HuH-7 (cell line): ENCODE data around the gene RBL1.
"Not testable (repeated sequence)": the region's sequence is repeated elsewhere in the genome, so short reads cannot be mapped to it uniquely, and the experiment has no call there.

Experiments used
- DNase-seq: peaks from one replicate; pipeline ENCODE4 v3.0.0; 2011; ENCODE audit warnings: low spot score

The RBL1 gene

DNA sequence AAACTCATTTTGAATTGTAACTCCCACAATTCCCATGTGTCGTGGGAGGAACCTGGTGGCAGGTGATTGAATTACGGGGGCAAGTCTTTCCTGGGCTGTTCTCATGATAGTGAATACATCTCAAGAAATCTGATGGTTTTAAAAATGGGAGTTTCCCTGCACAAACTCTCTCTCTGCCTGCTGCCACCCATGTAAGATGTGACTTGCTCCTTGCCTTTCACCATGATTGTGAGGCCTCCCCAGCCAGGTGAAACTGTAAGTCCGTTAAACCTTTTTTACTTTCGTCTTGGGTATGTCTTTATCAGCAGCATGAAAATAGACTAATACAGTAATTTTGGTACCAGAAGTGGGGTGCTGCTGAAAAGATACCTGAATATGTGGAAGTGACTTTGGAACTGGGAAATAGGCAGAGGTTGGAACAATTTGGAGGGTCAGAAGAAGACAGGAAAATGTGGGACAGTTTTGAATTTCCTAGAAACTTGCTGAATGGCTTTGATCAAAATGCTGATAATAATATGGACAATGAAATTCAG is 102.9 kb downstream of the RBL1 start:
- no peak for DNase-seq

DNA sequence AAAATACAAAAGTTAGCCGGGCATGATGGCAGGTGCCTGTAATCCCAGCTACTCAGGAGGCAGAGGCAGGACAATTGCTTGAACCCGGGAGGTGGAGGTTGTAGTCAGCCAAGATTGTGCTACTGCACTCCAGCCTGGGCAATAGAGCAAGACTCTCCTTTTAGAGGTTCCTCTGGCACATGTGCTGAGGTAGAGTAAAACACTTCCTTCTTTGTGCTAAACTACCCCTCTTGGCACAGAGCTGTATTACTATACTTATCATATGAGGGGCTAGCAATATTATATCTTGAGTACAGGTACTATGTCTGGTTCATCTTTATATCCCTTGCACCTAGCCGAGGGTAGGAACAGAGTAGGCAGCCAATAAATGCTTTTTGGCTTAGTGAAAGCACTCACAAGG is 104.1 kb downstream of the RBL1 start:
- no peak for DNase-seq

DNA sequence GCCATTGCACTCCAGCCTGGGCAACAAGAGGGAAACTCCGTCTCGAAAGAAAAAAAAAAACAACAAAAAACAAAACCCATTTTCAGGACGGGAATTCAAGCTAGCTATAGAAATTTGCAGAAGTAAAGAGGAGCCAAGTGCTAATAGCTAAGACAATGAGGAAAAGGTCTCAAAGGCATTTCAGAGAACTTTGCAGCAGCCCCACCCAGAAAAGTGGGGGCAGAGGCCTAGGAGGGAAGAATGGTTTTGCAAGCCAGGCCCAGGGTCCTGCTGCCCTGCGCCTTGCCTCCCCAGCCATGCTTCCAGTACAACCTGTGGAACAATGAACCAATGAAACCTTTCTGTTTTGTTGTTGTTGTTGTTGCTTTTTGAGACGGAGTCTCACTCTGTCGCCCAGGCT is 106.0 kb downstream of the RBL1 start:
- DNase-seq: no peak

DNA sequence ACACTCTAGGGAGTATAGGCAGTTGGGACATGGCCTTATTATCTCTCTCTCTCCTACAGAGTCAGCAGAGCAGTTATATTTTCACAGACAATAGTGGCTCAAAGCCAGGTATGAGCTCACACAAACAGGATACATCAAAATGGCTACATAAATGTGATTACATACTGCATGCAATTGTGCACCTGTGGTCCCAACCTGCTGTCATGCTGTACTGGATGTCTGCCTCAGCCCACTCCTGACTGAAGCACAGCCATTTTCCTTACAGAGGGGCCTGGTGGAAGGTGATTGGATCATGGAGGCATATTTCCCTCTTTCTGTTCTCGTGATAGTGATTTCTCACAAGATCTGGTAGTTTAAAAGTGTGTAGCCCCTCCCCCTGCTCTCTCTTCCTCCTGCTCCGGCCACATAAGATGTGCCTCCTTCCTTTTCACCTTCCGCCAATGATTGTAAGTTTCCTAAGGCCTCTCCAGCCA is 107.3 kb downstream of the RBL1 start:
- DNase-seq: no peak

DNA sequence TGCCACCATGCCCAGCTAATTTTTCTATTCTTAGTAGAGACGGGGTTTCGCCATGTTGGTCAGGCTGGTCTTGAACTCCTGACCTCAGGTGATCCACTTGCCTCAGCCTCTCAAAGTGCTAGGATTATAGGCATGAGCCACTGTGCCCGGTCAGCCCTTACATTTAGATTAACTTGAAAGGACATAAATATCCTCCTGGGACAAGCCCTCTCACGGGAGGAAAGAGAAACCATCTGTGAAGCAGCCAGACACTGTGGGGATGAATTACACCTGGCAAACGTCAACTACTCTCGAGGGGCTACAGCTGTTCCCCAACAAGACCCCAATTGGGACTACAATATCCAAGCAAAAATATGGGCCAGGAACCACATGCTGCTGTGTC is 111.5 kb downstream of the RBL1 start:
- no peak for DNase-seq

DNA sequence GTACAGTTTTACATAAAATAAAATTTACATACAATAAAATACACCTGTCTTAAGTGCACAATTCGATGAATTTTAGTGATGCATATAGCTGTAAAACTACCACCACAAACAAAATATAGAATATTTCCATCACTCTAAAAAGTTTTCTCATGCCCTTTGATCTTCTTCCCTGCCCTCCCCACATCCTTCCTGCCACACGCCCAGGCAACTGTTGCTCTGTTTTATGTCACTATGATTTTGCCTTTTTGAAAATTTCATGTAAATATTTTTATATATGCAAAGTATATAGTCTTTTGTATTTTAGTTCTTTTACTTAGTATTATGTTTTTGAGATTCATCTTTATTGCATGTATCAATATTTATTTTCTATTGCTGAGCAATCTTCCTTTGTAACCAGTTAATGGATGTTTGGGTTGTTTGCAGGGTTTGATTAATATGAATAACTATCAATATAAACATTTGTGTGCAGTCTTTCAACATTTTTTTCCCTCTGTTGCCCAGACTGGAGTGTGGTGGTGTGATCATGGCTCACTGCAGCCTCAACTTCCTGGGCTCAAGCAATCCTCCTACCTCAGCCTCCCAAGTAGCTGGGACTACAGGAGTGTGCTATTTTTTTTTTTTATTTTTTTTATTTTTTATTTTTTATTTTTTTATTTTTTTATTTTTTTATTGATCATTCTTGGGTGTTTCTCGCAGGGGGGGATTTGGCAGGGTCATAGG is 120.5 kb downstream of the RBL1 start:
- DNase-seq: no peak

DNA sequence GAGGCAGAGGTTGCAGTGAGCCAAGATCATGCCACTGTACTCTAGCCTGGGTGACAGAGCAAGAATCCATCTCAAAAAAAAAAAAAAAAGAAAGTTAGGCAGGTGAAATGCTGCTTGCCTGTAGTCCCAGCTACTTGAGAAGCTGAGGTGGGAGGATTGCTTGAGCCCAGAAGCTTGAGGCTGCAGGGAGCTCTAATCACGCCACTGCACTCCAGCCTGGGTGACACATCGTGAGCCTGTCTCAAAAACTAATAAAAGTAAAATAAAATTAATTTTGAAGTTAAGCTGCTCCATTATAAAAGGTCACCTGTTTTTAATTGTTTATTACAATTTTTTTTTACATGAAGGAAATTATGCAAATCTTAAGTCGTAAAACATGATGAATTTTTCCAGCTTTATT is 121.1 kb downstream of the RBL1 start:
- DNase-seq: no peak

DNA sequence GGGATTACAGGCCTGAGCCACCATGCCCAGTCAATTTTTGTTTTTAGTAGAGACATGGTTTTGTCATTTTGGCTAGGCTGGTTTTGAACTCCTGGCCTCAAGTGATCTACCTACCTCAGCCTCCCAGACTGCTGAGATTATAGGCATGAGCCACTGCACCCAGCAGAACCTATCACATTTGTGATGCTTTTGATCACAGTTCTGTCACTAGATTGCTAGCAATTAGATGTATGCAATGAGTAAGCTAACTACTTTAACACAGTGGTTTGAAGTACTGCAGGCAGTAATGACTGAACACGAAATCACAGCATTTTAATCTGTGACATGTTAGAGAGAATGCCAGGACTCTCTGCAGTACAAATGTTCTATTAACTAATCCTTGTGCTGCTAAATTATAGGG is 124.7 kb downstream of the RBL1 start:
- no peak for DNase-seq

DNA sequence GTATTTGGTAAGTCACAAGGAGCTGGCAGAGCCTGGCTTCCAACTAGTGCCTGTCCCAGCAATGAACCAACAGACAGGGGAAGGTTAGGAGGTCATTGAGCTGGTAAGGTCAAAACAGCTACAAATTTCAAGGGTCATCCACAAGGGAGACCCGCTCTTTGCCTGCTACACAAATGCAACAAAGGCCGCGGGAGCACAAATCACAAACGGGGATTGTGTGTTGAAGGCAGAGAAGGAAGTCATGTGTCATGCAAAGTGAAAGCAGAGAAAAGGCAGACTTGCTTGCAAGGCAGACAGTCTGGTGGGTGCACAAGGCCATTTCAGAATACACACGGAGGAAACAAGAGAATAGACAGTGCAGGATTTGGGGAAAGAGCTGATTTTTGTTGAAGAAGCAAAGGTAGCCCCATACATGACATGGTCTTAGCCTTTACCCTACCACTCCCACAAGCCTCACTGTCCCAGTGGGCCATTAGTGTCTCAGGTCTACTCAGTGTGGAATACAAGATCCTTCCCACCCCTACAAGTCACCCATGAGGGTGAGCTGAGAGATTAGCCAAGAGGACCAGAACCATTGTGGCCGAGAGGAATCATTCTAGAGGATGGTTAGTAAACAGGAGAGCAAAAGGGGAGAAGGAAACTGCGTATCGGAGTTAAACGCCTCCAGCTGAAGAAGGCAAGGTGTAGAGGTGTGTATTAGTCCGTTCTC is 126.2 kb downstream of the RBL1 start:
- no peak for DNase-seq

DNA sequence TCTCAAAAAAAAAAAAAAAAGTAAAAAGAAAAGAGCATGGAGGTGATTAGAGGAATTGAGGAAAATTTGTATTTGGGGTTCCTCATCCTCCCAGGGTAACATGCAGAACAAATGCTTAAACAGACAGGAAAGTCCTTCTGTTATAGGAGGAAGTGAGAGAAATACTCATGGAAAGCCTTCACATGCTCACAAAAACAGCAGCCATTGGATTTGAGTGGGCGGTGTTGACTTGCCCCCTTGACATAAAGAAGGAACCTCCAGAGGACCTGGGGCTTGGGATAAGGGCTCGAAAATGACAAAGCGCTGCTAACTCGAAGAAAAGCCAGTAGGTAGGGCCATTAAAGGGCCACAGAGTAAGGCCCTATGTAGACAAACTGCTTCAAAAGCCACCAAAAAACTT is 126.7 kb downstream of the RBL1 start:
- DNase-seq: no peak

DNA sequence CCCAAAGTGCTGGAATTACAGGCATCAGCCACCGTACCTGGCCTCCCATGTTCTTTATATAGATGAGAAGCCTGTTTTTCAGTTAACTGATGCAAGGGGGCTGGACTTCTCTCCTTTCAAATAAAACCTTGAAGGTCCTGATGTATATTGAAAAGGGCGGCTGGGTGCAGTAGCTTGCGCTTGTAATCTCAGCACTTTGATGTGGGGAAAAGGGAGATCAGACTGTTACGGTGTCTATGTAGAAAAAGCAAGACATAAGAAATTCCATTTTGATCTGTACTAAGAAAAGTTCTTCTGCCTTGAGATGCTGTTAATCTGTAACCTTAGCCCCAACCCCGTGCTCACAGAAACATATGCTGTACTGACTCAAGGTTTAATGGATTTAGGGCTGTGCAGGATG is 128.2 kb downstream of the RBL1 start:
- no peak for DNase-seq

DNA sequence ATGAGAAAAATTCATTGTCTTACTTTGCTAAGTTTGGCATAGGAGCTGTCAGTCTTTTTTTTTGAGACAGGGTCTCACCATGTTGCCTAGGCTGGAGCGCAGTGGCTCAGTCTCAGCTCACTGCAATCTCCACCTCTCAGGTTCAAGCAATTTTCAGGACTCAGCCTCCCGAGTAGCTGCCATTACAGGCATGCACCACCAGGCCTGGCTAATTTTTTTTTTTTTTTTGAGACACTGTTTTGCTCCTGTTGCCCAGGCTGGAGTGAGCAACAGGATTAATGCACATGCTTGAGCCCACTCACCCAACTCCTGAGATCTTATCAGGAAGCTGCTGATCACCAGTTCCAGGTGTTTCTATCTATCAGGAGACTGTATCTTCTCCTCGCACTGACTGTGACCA is 128.8 kb downstream of the RBL1 start:
- not testable (repeated sequence) for DNase-seq

DNA sequence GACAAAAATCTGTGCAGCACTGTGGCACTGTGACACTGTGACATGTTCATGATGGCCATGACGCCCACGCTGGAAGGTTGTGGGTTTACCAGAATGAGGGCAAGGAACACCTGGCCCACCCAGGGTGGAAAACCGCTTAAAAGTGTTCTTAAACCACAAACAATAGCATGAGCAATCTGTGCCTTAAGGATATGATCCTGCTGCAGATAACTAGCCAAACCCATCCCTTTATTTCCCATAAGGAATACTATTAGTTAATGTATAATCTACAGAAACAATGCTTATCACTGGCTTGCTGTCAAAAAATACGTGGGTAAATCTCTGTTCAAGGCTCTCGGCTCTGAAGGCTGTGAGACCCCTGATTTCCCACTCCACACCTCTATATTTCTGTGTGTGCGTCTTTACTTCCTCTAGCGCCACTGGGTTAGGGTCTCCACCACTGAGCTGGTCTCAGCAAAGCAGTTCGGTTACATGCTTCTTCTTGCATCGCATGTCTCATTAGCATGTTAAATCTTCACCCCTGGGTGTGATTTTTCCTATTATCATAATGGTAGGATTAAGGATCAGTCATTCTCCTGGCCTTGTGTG is 133.3 kb downstream of the RBL1 start:
- DNase-seq: not testable (repeated sequence)

DNA sequence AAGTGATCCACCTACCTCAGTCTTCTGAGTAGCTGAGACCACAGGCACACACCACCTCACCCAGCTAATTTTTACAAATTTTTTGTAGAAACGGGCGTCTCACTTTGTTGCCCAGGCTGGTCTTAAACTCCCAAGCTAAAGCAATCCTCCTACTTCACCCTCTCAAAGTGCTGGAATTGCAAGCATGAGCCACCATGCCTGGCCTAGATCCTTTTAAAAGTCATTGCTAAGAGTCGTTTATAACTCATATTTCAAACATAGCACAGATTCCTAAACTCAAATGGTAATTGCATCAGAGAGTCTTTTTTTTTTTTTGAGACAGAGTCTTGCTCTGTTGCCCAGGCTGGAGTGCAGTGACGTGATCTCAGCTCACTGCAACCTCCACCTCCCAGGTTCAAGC is 136.6 kb downstream of the RBL1 start:
- DNase-seq: no peak

DNA sequence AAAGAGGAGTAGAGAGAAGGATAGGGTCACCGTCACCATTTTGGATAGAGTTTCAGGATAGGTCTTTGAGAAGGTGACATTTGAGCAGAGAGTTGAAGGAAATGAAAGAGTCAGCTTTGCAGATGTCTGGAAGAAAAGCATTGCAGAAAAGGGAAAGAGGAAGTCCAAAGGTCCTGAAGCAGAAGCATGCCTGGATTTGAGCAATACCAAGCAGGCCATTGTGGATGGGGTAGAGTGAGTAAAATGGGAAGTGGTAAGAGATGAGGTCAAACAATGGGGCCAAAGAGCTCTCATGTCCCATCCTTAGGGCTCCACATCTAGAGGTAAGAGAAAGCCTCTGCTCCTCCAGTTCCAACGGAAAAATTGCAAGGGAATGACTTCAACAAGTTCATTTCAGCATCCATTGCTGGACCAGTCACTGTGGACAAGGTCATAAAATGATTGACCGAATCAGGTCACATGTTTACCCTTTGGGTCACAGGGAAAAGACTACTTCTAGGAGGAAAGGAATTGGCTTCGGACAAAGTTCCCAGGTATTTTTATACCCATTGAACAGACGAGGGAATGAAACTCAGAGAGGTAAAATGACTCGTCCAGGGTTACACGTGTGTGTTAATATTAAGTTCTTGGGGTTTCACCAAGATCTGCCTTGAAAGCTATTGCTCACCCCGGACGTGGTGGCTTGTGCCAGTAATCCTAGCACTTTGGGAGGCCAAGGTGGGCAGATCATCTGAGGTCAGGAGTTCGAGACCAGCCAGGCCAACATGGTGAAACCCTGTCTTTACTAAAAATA is 137.7 kb downstream of the RBL1 start:
- no peak for DNase-seq

DNA sequence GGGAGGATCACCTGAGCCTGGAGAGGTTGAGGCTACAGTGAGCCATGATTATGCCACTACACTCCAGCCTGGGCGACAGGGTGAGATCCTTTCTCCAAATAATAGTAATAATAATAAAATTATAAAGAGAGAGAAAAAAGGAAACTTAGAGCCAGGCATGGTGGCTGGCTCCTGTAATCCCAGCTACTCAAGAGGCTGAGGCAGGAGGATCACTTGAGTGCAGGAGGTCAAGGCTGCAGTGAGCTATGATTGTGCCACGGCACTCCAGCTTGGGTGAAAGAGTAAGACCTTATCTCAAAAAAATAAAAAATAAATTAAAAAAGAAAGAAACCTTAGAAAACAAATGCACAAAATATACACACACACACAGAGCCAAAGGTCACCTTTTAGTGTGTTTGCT is 139.1 kb downstream of the RBL1 start:
- no peak for DNase-seq

DNA sequence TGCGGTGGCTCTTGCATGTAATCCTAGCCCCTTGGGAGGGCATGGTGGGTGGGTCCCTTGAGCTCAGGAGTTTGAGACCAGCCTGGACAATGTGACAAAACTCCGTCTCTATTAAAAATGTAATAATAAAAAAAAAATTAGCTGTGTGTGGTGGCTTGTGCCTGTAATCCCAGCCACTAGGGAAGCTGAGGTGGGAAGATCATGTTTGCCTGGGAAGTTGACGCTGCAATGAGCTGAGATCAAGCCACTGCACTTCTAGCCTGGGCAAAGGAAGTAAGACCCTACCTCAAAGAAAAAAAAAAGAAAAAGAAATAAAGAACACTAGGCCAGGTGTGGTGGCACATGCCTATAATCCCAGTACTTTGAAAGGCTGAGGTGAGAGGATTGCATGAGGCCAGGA is 139.8 kb downstream of the RBL1 start:
- no peak for DNase-seq

DNA sequence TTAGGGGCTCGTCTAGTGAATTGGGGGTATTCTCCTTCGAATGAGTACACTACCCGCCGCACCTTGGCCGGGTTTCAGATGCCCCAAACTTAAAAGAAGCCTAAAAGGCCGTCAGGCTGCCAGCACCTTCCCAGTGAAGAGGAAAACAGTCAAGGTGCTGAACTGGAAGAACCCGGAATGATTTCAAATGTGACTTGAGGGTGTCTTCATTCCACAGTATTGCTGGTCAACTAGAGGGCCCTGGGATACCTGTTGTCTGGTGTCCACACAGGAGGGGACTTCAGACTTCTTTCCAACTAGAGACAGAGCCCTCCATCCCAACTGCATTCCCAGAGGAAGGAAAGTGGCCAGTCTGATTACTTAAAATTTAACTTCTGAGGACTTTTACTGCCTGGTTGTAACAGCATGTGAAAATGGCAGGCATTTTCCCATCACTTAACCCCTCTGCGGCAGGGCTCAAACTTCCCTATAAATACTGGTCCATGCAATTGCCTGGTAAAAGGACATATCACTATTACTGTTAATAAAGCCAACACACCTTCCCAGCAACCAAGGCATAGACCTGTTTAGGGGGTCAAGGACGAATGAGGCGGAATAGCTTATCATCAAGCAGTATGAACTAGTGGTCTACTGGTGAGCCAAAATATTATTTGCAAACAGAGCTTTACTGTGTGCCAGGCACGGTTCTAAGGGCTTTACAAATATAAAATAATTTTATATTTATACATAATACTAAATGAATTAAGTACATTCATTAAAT is 143.6 kb downstream of the RBL1 start:
- no peak for DNase-seq

DNA sequence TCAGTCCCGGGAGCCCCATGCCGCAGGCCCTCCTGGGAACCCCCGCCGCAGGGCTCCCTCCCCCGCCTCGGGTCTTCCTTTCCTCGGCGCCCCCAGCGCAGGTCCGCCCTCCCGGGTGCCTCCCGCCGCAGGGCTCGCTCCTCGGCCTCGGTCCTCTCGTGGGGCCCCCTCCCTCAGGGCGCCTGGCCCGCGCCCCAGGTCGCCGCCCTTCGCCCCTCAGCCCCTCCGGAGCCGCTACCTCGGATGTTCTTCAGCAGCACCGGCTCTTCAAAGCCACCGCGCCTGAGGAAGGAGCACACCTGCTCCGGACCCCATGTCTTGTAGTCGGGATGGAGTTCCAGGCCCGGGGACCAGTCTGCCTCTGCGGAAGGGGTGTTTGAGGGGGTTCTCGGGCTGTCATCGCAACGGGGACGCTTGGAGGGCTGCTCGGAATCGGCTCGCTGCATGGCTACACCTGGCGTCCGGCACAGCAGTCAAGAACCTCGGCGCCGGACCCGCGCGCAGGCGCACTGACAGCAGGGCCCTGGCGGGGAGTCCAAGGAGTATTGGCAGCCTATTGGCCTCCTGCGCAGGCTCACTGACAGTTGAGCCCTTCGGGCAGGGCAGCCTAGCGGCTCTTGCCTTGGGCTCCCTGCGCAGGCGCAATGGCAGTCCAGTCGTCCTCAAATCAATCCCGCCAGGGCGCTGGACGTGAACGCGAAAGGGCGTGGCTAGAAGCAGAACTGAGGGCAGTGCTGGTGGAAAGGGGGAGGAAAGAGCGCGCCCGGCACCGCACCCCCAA is 144.4 kb downstream of the RBL1 start, which contains the start of gene SAMHD1:
SAMHD1 (minus strand) TSS at position 511 of the 781 bp plus-strand sequence; CDS start at position 446, 65 bp downstream.
- peak; percentile 99 for DNase-seq

DNA sequence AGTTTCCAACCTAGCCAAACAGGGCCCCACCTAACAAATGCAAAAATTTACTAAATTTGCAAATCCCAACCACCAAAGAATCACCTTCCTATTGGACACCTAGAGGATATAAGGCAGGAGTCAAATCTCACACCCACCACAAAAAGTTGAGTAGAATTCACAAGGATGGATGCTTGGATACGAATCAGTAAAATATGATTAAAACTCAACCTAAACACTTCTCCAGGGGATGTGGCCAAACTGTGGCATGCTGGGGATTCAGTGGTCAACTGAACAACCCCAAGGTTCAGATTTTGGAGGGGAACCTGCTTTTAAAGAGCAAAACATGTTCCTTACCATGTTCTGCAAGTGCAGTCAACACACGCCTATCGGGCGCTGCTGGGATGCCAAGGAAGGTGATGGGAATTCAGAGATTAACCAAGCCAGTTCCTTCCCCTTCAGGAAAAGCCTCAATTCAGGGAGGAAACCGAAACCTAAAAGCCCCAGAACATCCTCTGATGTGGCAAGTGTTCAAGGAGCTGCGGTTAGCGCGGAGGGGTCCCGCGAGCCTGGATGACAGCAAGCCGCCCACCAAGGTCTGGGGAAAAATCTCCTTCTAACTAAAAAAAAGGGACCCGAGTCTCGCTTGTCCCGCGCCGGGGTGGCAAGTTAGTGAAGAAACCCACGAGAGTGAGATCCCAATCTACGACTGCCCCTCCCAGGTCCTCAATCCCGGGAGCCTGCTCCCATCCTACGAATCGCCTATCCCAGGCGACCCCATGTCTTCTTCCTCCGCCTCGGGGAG is 145.2 kb downstream of the RBL1 start:
- DNase-seq: peak; percentile 27
